ENCODE results near the gene SELENOM.
A peak's percentile ranks its signal among the peaks of the same experiment; 100 is the strongest.
"Not testable (repeated sequence)": the region's sequence is repeated elsewhere in the genome, so short reads cannot be mapped to it uniquely, and the experiment has no call there.

The SELENOM gene

DNA sequence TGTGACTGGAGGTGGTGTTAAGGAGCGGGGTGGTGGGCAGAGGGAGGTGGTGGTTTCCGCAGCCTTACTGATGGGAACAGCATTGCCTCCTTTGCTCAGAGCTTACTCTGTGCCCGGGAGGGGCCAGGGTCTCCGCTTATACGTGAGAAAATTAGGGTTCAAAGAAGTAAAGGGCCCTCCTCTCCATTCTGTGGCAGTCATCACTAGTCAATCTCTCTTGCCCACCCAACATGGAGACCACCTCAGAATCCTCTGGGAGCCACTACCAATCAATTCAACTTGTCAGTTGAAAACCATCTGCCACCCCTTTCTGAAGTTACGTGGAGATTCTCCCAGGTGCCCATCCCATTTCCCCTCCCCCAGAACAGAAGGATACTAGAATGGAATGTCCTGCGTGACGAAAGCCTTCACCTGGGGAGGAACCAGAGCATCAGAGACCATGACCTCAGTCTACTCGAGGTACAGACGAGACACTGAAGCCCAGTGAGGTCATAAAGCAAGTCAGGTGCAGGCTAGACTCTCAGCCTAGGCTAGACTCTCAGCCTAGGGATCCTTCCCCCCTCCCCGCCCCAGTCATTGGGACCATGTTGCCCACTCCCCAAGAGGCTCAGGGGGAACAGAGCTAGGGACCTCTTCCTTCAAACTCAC lies 2.0 kb downstream of the SELENOM start:
- no peak for DNase-seq (ENCODE audit: low spot score)

- DNase-seq (ENCODE audit: low spot score): peak; percentile 87
Measured at GRCh38 chr22:31104869-31105268, 2.5 kb downstream of the SELENOM start.

- DNase-seq (ENCODE audit: low spot score): no peak
Measured at GRCh38 chr22:31103899-31104694, 3.3 kb downstream of the SELENOM start.

GRCh38 chr22:31103111-31103510 lies 4.3 kb downstream of the SELENOM start:
- DNase-seq (ENCODE audit: low spot score): no peak

DNA sequence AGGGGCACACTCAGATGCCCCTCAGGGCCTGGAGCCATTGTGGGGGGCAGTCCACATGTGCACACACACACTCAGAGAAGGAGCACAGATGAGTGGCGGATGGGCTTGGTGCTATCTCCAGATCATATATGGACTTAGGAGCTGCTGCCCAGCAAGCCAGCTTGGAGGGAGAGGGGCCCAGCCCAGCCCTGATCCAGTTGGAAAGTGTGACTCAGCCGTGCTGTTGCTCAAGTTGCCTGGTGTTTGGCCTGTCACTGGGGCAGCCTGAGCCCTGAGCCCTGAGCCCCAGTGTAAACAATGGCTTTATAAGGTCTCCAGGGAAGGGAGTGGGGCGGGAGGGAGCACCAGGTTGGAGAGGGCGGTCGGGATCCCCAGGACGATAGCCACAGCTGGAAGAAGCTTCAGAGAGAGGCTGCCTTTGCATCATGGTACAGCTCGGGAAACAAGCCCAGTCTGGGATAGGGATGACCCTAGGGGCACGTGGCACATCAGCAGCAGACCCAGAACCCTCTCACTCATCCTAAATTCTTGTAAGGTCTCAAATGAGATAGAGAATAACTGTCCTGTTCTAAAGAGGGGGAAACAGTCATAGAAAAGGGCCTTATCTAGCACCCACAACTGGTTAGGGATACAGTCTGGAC lies 4.8 kb downstream of the SELENOM start:
- DNase-seq (ENCODE audit: low spot score): no peak

DNA sequence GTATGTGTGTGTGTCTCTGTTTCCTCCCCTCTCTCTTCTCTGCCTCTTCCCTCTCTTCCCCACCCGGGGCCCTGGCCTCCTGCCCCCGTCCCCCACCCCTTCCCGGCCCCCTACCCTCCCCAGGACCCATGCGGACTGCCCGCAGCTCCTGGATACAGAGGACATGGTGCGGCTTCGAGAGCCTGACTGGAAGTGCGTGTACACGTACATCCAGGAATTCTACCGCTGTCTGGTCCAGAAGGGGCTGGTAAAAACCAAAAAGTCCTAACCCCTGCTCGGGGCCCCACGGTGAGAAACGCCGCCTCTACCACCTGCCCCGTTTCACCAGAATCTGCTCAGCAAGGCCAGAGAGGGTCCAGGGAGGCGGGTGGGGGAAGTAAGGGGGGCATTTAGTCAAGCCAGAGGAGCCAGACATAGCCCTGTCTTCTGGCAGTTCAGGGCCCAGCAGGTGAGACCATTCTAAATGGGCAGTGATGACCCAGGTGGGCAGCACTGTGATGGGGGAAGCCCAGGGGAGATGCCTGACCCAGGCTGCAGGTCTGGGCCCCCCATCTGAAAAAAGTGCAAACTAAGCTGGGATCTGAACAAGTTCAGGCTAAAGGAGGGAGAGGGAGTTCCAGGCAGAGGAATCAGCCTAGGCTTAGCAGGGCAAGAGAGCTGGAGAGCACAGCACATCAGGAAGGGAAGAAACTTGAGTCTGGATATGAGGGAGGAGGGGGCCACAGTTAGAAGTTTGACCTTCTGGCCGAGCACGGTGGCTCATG lies 6.4 kb downstream of the SELENOM start:
- no peak for DNase-seq (ENCODE audit: low spot score)

DNA sequence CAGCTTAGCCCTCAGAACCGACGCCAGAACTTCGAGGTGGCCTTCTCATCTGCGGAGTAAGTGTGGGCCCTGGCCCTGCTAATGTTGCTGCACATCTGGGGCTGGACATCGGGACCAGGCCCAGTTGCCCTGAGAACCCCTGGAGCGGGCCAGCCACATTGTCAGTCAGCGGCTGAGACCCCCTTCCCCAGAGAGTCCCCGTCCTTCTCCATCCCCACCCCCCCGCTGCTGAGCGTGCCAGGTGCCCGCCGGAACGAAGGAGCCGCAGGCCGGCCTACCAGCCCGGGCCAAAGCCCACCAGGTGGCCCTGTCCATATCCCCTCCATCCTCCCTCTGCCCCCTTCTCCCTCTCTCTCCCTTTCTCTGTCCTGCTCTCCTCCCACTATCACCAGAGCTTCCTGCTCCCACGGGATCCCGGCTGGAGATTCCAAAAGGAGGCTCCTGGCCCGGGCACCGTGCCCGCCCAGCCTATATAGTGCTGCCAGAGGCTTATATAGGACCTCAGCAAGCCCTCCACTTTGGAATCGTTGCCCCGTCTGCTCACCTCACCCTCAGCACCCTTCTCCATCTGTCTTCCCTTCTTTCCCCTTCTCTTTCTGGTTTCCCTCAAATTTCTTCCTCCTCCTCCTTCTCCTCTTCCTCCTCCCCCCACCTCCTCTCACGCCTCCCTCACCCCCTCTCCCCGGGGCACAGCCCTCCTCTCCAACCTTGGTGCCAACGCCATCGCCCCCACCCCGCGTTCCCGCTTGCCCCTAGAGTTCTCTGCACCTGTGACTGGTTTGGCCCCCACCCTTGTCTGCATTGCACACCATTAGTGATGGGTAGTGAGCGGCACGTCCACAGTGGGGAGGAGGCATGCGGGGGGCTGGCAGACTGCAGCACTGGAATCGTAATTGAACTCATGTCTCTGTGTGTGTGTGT lies 7.3 kb downstream of the SELENOM start:
- DNase-seq (ENCODE audit: low spot score): no peak

DNA sequence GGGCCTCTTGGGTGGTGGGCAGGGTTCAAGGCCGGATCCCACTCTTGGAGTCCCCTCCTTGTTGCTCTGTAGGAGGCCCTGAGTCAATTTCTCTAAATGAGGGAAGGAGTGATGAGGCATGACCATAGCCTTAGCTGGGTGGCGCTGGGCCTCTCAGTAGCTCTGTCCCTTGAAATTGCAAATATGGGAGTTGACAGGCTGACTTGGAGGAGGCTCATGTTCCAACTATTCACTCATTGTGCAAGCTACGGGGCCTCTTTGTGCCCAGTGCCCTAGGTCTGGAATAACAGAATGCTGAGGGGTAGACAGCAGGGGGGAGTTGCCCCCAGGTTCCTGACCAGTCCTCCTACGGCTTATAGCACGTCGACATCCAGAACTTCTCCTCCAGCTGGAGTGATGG lies 8.0 kb downstream of the SELENOM start:
- no peak for DNase-seq (ENCODE audit: low spot score)

DNA sequence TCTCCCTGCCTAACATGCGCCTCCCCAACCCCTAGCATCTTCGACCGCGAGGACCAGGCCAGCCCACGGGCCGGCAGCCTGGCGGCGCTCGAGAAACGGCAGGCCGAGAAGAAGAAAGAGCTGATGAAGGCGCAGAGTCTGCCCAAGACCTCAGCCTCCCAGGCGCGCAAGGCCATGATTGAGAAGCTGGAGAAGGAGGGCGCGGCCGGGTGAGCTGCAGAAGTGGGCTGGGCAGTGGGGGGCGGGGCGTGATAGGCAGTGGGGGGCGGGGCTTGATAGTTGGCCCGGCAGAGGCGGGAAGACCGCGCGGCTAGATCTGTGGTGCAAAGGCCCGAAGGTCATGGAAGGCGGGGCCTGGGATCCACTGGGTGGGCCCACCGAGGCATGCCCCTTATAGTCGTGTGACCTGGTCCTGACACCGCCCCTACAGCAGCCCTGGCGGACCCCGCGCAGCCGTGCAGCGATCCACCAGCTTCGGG lies 8.7 kb downstream of the SELENOM start:
- DNase-seq (ENCODE audit: low spot score): peak; percentile 90

- no peak for DNase-seq (ENCODE audit: low spot score)
Measured at GRCh38 chr22:31097941-31098631, 9.3 kb downstream of the SELENOM start.

GRCh38 chr22:31097539-31097938 lies 9.8 kb downstream of the SELENOM start:
- not testable (repeated sequence) for DNase-seq (ENCODE audit: low spot score)

DNA sequence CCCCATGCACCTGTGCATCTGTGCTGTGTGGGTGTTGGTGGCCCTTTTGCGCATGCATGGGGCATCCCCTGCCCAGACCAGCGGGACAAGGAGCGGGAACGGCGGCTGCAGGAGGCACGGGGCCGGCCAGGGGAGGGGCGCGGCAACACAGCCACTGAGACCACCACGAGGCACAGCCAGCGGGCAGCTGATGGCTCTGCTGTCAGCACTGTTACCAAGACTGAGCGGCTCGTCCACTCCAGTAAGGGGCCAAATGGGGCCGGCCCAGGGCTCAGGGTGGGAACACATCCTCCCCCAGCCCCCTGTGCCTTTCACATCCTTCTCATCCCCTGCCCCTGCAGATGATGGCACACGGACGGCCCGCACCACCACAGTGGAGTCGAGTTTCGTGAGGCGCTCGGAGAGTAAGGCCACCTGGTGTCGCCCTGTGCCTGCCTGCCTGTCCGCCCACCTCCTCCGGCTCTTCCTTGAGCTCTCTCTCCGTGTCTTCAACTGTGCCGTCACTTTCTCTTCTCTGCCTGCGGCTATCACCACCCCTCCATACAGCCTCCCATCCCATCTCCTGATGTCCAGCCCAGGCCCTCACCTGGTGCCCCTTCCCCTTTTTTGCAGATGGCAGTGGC lies 10.6 kb downstream of the SELENOM start:
- no peak for DNase-seq (ENCODE audit: low spot score)

- DNase-seq (ENCODE audit: low spot score): no peak
Measured at GRCh38 chr22:31095637-31096249, 11.6 kb downstream of the SELENOM start.

- DNase-seq (ENCODE audit: low spot score): no peak
Measured at GRCh38 chr22:31094741-31095140, 12.6 kb downstream of the SELENOM start.

- DNase-seq (ENCODE audit: low spot score): peak; percentile 38
Measured at GRCh38 chr22:31094021-31094551, 13.3 kb downstream of the SELENOM start.

DNA sequence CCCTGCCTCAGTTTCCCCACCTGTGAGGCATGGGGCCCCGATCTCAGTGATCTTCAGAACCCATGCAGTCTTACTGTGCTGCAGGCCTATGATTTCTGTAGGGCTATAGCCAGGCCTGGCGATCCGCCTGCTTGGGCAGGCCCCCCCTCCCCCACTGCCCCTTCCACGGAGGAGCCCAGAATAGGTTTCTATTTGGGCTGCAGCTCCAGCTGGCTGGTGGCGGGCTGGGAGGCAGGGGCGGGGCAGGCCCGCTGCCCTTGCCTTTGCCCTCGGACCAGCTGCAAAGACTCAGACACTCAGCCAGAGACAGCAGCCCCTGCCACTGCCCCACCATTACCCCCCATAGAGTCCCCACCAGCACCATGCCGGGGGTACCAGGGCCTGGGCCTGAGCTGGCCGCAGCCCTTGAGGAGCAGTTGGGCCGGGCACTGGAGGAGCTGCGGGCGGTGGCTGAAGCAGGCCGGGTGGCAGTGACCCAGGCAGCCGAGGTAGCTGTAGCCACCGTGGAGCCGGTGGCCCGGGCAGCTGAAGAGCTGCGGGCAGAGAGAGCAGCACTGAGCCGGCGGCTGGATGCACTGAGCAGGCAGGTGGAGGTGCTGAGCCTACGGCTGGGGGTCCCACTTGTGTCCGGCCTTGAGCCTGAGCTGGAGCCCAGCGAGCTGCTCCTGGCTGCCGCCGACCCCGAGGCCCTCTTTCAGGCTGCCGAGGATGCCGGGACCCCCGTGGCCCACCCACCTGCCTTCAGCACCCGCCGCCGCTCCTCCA lies 14.1 kb downstream of the SELENOM start:
- DNase-seq (ENCODE audit: low spot score): peak; percentile 42

- peak; percentile 37 for DNase-seq (ENCODE audit: low spot score)
Measured at GRCh38 chr22:31092161-31092560, 15.2 kb downstream of the SELENOM start.

All from ecto neural progenitor cell (in vitro differentiated cells).